ENCODE results near the gene GPR150. TPM values are rescaled to one million over a fixed set of nuclear protein-coding genes. Genes with fewer than 3 reads are reported as not detected.

GPR150 gene
- total RNA-seq, 1 donor from 2014 or later, result not detected

- Mint-ChIP-seq H3K27ac (no peak overlapping the region), H3K9me3 (peaks cover 3% of the 10 kb centered on the region)
Observed at GRCh38 chr5:95606419-95606818, 13.5 kb upstream of the GPR150 start.

DNA sequence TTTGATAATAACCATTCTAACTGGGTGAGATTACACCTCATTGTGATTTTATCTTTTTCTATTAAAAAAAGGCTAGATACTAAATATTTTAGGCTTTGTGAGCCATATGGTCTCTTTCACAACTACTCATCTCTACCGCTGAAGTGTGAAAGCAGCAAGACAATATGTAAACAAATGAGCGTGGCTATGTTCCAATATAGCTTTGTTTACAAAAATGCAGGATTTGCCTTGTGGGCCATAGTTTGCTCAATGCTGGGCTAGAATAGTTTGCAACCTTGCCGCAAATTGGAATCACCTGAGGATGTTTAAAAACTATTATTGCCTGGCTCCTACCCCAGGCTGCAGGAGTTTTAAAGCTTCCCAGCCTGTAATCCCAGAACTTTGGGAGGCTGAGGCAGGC lies 10.2 kb upstream of the GPR150 start:
- H3K36me3 Mint-ChIP-seq, result peaks cover 6% of the 10 kb centered on the region
- no peak overlapping the region for H3K4me3 Mint-ChIP-seq
- DNase-seq (ENCODE audit: low spot score in 2 of 2, unreplicated experiment in 2 of 2), result no peak

More at GRCh38 chr5:95606419-95606818, 13.5 kb upstream of the GPR150 start:
- TF ChIP-seq, protein P1, sequence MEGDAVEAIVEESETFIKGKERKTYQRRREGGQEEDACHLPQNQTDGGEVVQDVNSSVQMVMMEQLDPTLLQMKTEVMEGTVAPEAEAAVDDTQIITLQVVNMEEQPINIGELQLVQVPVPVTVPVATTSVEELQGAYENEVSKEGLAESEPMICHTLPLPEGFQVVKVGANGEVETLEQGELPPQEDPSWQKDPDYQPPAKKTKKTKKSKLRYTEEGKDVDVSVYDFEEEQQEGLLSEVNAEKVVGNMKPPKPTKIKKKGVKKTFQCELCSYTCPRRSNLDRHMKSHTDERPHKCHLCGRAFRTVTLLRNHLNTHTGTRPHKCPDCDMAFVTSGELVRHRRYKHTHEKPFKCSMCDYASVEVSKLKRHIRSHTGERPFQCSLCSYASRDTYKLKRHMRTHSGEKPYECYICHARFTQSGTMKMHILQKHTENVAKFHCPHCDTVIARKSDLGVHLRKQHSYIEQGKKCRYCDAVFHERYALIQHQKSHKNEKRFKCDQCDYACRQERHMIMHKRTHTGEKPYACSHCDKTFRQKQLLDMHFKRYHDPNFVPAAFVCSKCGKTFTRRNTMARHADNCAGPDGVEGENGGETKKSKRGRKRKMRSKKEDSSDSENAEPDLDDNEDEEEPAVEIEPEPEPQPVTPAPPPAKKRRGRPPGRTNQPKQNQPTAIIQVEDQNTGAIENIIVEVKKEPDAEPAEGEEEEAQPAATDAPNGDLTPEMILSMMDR (IDR thresholded peaks at IDR 0.05; ENCODE audit: unreplicated experiment), result no peak
- Mint-ChIP-seq H3K4me3 (no peak overlapping the region), H3K36me3 (peaks cover 1% of the 10 kb centered on the region), H3K27me3 (ENCODE audit: low read depth) (no peaks in the 10 kb centered on the region), H3K4me1 (peaks cover 6% of the 10 kb centered on the region)
- no peak for DNase-seq (ENCODE audit: low spot score in 2 of 2, unreplicated experiment in 2 of 2)

GRCh38 chr5:95610546-95610945 lies 9.3 kb upstream of the GPR150 start:
- TF ChIP-seq, protein P1 (IDR thresholded peaks at IDR 0.05; ENCODE audit: unreplicated experiment), result no peak
- Mint-ChIP-seq H3K4me3 (no peak overlapping the region), H3K4me1 (no peaks in the 10 kb centered on the region), H3K27me3 (ENCODE audit: low read depth) (no peaks in the 10 kb centered on the region), H3K36me3 (peaks cover 6% of the 10 kb centered on the region), H3K27ac (no peak overlapping the region), H3K9me3 (peaks cover 21% of the 10 kb centered on the region)
- no peak for DNase-seq (ENCODE audit: low spot score in 2 of 2, unreplicated experiment in 2 of 2)

More for the DNA sequence above, 10.2 kb upstream of the GPR150 start:
- Mint-ChIP-seq H3K27ac (no peak overlapping the region), H3K27me3 (ENCODE audit: low read depth) (no peaks in the 10 kb centered on the region), H3K4me1 (no peaks in the 10 kb centered on the region), H3K9me3 (peaks cover 21% of the 10 kb centered on the region)
- TF ChIP-seq, protein P1 (IDR thresholded peaks at IDR 0.05; ENCODE audit: unreplicated experiment), result no peak

DNA sequence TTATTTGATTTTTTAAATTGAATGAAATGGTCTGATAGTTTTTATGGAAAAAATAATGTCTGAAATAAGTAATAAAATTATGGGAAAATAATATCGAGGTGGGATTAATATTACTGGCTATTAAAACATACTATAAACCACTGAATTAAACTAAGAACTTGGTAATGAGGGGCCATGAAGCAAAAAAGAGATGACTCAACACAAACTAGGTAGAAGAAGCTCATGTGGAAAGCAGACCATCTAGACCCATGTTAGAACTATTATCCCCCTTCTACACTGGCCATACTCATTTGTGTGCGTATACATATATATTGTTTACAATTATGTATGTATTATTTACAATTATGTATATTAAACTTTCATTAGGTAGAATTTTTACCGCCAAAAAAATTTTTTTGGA lies 8.5 kb upstream of the GPR150 start:
- Mint-ChIP-seq H3K27me3 (ENCODE audit: low read depth) (no peaks in the 10 kb centered on the region), H3K36me3 (peaks cover 6% of the 10 kb centered on the region), H3K4me1 (no peaks in the 10 kb centered on the region), H3K27ac (no peak overlapping the region), H3K4me3 (no peak overlapping the region), H3K9me3 (peaks cover 21% of the 10 kb centered on the region)
- DNase-seq (ENCODE audit: low spot score in 2 of 2, unreplicated experiment in 2 of 2), result no peak
- TF ChIP-seq, protein P1 (IDR thresholded peaks at IDR 0.05; ENCODE audit: unreplicated experiment), result no peak

- H3K27me3 Mint-ChIP-seq (ENCODE audit: low read depth), result peaks cover 3% of the 10 kb centered on the region
- DNase-seq (ENCODE audit: low spot score in 2 of 2, unreplicated experiment in 2 of 2), result no peak
Observed at GRCh38 chr5:95613514-95613913, 6.4 kb upstream of the GPR150 start.

More at GRCh38 chr5:95613514-95613913, 6.4 kb upstream of the GPR150 start:
- Mint-ChIP-seq H3K9me3 (peaks cover 21% of the 10 kb centered on the region), H3K4me3 (no peak overlapping the region), H3K36me3 (peaks cover 6% of the 10 kb centered on the region), H3K27ac (no peak overlapping the region), H3K4me1 (peaks cover 2% of the 10 kb centered on the region)
- TF ChIP-seq, protein P1 (IDR thresholded peaks at IDR 0.05; ENCODE audit: unreplicated experiment), result no peak
